HepG2 (cell line): Measurements from ENCODE around the gene FKBP5. TPM values are rescaled to one million over a fixed set of nuclear protein-coding genes. Genes with fewer than 3 reads are reported as not detected.

Experiments
- CREBL2 ChIP-seq: sonication (generic); formaldehyde crosslinking; IDR thresholded peaks from 2 replicates; pipeline ENCODE4 v1.8.1; 2023; ENCODE audit warnings: missing genetic modification reagents, mild to moderate bottlenecking, borderline replicate concordance
- EZH2 ChIP-seq: conservative IDR thresholded peaks from 2 replicates; pipeline ENCODE4 v1.6.1; 2012; ENCODE audit warnings: mild to moderate bottlenecking, low read depth, low read length, moderate library complexity
- FOXP4 ChIP-seq: sonication (generic); formaldehyde crosslinking; IDR thresholded peaks from 2 replicates; pipeline ENCODE4 v1.4.0; 2020; ENCODE audit warnings: missing genetic modification reagents
- HIC2 ChIP-seq: sonication (generic); formaldehyde crosslinking; IDR thresholded peaks from 2 replicates; pipeline ENCODE4 v1.9.0; 2022; ENCODE audit warnings: low read depth, missing genetic modification reagents
- HNRNPK ChIP-seq: fragments of 200-400 bp; formaldehyde crosslinking; IDR thresholded peaks from 2 replicates; pipeline ENCODE4 v1.6.1; 2018; ENCODE audit warnings: low read length, low read depth, moderate library complexity, mild to moderate bottlenecking; ENCODE audit not compliant: poor library complexity, severe bottlenecking
- MTA1 ChIP-seq: sonication (generic); formaldehyde crosslinking; IDR thresholded peaks from 2 replicates; pipeline ENCODE4 v1.4.0; 2020; ENCODE audit warnings: missing genetic modification reagents, mild to moderate bottlenecking, borderline replicate concordance
- NPAS2 ChIP-seq: sonication (generic); formaldehyde crosslinking; IDR thresholded peaks from 2 replicates; pipeline ENCODE4 v1.8.0; 2022; ENCODE audit warnings: mild to moderate bottlenecking, missing genetic modification reagents, borderline replicate concordance
- PAXIP1 ChIP-seq: sonication (generic); formaldehyde crosslinking; conservative IDR thresholded peaks from 2 replicates; pipeline ENCODE4 v1.4.0; 2020; ENCODE audit warnings: mild to moderate bottlenecking, missing genetic modification reagents, moderate library complexity
- RBM22 ChIP-seq: fragments of 200-400 bp; formaldehyde crosslinking; optimal IDR thresholded peaks from 2 replicates; pipeline ENCODE3; 2017; ENCODE audit warnings: mild to moderate bottlenecking, low read length, moderate library complexity
- RFXANK ChIP-seq: IDR thresholded peaks from 2 replicates; pipeline ENCODE4 v1.6.1; 2016
- SNAI1 ChIP-seq: sonication (generic); formaldehyde crosslinking; IDR thresholded peaks from 2 replicates; pipeline ENCODE4 v1.5.0; 2020; ENCODE audit warnings: mild to moderate bottlenecking, missing genetic modification reagents, borderline replicate concordance
- ZEB1 ChIP-seq: IDR thresholded peaks from 2 replicates; pipeline ENCODE4 v1.6.1; 2012; ENCODE audit warnings: mild to moderate bottlenecking, low read depth, inconsistent platforms; ENCODE audit not compliant: insufficient replicate concordance
- ZNF512B ChIP-seq: sonication (generic); formaldehyde crosslinking; IDR thresholded peaks from 2 replicates; pipeline ENCODE4 v1.5.1; 2020; ENCODE audit warnings: missing genetic modification reagents, mild to moderate bottlenecking, borderline replicate concordance
- ZNF7 ChIP-seq: IDR thresholded peaks from 2 replicates; pipeline ENCODE4 v1.6.1; 2016; ENCODE audit warnings: missing biosample characterization, missing genetic modification reagents
- ZNF710 ChIP-seq: sonication (generic); formaldehyde crosslinking; IDR thresholded peaks from 2 replicates; pipeline ENCODE4 v1.5.0; 2020; ENCODE audit warnings: mild to moderate bottlenecking, missing genetic modification reagents, borderline replicate concordance
- polyA plus RNA-seq, 8 experiments: library from polyadenylated mRNA; depleted of rRNA in 3 of 8; stranded (reverse) in 7 of 8; unstranded in 1 of 8; fragments of >200 nt; fragmentation: Illumina TruSeq in 4 of 8; extraction: Trizol in 4 of 8; gene quantifications; 2 replicates each; pipeline versions ENCODE4 v1.2.1 to v1.2.3, GENCODE V29; 2011 to 2016; ENCODE audit warnings: low read depth in 4 of 8, missing spikeins in 1 of 8, mixed read lengths in 1 of 8; ENCODE audit not compliant: insufficient read depth in 1 of 8
- total RNA-seq, 5 experiments: library from RNA; depleted of rRNA; stranded (reverse); fragments of >200 nt; fragmentation: Illumina TruSeq; extraction: Trizol; gene quantifications; 2 replicates each; pipeline ENCODE4 v1.2.3, GENCODE V29; 2016; ENCODE audit warnings: low read depth in 1 of 5

Gene FKBP5
- total and polyA plus RNA-seq, 2 of the 13 experiments (the other 11 are each of a cell fraction or from before 2014, with no cell fraction given) = 8.0 to 17.4 TPM

GRCh38 chr6:35727231-35727934 lies 38.7 kb upstream of the FKBP5 start (continued):
- peak; percentile 17; the same call in 1 of the 2 replicates for TF ChIP-seq HIC2 (CRISPR knock-in tag)
- TF ChIP-seq CREBL2 (CRISPR knock-in tag) = 0 out of 2 replicates have a peak, but pooled peaks have one; percentile 31
- TF ChIP-seq RFXANK (CRISPR knock-in tag) = no peak
- TF ChIP-seq HNRNPK = no peak
- peak; percentile 28 for TF ChIP-seq PAXIP1
- no peak for TF ChIP-seq EZH2
- TF ChIP-seq SNAI1 (CRISPR knock-in tag) = no peak
- TF ChIP-seq FOXP4 (CRISPR knock-in tag) = no peak
- peak; percentile 23 for TF ChIP-seq ZEB1
- TF ChIP-seq ZNF512B = no peak; the same call in none of the 2 replicates
- peak; percentile 8 for TF ChIP-seq ZNF710 (CRISPR knock-in tag)
- TF ChIP-seq MTA1 (CRISPR knock-in tag) = peak; percentile 80; the same call in 1 of the 2 replicates
- TF ChIP-seq NPAS2 = no peak
- TF ChIP-seq RBM22 = no peak
- TF ChIP-seq ZNF7 (CRISPR knock-in tag) = no peak
